Purkinje cell (primary cell): ENCODE data around the gene SLC4A2. TPM values are rescaled to one million over a fixed set of nuclear protein-coding genes. Genes with fewer than 3 reads are reported as not detected.

Source experiments
- polyA plus RNA-seq: library from polyadenylated mRNA; unstranded; fragments of >200 nt; fragmentation: Nextera tagmentation; gene quantifications from 2 replicates; pipeline ENCODE4 v1.2.1, GENCODE V29; 2014

The SLC4A2 gene, protein sequence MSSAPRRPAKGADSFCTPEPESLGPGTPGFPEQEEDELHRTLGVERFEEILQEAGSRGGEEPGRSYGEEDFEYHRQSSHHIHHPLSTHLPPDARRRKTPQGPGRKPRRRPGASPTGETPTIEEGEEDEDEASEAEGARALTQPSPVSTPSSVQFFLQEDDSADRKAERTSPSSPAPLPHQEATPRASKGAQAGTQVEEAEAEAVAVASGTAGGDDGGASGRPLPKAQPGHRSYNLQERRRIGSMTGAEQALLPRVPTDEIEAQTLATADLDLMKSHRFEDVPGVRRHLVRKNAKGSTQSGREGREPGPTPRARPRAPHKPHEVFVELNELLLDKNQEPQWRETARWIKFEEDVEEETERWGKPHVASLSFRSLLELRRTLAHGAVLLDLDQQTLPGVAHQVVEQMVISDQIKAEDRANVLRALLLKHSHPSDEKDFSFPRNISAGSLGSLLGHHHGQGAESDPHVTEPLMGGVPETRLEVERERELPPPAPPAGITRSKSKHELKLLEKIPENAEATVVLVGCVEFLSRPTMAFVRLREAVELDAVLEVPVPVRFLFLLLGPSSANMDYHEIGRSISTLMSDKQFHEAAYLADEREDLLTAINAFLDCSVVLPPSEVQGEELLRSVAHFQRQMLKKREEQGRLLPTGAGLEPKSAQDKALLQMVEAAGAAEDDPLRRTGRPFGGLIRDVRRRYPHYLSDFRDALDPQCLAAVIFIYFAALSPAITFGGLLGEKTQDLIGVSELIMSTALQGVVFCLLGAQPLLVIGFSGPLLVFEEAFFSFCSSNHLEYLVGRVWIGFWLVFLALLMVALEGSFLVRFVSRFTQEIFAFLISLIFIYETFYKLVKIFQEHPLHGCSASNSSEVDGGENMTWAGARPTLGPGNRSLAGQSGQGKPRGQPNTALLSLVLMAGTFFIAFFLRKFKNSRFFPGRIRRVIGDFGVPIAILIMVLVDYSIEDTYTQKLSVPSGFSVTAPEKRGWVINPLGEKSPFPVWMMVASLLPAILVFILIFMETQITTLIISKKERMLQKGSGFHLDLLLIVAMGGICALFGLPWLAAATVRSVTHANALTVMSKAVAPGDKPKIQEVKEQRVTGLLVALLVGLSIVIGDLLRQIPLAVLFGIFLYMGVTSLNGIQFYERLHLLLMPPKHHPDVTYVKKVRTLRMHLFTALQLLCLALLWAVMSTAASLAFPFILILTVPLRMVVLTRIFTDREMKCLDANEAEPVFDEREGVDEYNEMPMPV
- 2.2 and 8.2 TPM in 2 replicates for polyA plus RNA-seq

DNA sequence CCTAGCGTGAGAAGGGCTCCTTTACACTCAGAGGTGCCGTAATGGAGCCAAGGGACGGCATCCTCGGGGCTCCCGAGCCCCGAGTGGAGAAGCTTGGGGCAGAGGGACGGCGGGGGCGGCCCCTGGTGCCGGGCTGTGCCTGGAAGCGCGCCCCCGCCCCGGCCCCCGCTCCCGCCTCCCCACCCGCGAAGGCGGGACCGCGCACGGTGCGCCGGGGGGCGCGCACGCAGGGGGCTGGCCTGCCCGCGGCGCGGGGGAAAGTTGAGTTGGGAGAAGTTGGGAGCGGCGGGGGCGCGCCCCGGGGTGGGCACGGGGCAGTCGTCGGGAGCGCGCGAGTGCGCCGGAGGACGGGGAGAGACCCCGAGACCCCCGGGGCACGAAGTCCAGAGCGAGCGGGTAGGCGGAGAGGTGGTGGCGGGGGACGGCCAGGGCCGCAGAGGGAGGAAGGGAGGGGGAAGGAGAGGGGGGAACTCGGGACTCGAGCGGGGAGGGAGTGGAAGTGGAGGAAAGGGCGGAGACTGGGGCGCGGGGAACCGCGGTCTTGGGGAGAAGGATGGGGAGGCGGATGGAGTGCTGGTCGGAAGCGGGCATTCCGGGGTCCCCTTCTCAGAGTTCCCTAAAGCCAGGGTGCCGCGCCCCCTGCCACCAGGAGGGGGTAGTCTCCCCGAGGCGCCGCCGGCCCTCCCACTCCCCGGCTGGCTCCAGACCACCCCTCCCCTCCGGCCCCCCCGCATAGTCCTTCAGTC, at the start of gene SLC4A2:
Gene SLC4A2, plus strand, starts transcription at position 223 of the 746 bp plus-strand sequence. CDS start 2,399 bp downstream, outside the sequence.

DNA sequence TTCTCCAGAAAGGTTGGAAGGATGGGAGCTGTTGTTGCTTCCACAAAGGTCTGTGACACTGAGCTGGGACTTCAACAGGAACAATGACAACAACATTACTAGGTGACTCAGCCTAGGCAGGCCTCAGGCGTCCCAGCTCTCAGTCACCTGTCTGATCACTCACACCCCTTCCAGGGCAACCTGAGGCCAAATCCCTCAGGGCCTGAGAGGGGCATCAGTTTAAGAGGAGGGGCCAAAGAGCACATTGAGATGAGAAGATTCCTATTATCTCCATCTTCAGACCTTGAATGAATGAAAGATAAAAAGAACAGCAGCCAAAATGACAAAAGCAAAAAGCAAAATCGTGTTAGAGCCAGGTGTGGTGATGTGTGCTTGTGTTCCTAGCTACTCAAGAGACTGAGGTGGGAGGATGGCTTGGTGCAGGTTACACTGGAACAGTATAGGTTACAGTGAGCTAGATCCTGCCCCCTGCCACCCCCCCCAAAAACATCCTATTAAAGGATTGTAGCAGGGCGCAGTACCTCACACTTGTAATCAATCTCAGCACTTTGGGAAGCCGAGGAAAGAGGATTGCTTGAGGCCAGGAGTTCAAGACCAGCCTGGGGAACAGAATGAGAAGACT, 34.8 kb upstream of the SLC4A2 start, which contains the start of gene ATG9B:
Gene ATG9B, minus strand, starts transcription at position 60 of the 622 bp plus-strand sequence. CDS start 71 bp downstream, outside the sequence.

DNA sequence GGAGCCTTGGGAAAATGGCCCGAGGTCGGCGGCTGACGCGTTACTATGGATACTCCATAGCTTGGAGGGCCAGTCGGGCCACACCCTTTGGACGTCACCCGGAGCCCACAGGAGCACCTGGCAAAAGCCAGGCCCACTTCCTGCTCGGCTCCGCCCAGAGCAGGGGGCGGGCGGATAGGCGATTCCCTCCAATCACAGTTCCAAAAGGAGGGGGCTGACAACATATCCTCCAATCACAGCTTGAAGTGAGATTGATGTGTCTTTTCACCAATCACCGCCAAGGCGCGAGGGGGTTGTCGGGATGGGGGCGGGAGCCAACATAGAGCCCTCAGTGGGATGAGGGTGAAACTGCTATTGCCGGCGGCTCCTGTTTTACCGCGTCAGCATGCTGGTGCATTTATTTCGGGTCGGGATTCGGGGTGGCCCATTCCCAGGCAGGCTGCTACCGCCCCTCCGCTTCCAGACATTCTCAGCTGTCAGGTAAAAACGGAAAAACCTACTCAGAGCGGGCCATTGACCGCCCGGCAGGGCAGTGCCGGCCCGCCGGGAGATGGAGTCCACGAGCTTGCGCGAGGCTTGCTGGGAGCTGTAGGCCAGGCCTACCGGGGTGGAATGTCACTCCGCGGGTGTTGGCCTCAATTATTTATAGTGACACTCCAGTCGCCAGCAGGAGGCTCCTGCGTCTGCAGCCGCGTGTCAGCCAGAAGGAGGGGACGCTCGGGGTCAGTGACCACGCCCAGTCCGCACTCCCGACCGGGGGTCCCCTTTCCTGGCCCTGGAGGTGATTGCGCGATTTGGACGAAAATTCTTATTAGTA, 31.1 kb upstream of the SLC4A2 start, which contains the start of gene ABCB8:
Gene ABCB8, plus strand, starts transcription at position 320 of the 817 bp plus-strand sequence. Its CDS starts 66 bp downstream, at position 386.

DNA sequence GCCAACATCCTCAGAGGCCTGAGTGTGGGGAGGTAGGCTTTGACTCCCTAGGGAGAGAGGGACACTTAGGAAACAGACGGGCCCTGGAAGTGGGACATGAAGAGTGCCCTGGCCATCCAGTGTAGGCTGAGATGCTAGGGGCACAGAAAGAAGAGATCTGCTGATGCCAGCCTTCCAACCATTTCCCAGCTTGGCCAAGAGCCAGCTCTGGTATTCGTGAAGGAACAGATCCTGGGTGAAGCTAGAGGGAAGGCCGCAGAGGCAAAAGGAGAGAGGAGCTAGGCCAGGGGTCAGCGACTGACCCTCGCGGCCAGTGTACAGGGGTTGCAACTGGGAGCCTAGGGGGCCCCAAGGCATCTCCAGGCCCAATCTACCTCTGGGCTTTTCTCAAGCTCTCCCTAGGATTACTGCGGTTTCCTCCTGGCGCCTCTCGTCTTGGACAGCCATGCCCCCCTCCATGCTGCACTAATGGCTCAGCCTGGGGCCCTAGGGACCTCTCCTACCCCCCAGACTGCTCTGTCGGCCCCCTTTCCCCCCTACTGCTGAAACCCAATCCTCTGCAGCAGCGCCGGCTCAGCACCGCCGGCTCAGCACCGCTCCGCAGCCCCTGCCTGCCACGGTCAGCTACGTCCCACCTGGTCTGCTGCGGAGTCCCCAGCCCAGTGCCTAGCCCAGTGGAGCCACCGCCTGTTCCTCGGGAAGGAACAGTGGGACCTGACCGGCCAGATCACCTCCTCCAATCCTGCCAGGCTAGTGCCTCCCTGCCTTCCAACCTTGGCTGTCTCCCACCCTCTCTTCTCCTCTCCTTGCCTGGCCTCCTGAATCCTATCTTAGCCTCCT, 11.2 kb upstream of the SLC4A2 start, which contains the start of gene ASIC3:
Gene ASIC3, plus strand, starts transcription at position 556 of the 840 bp plus-strand sequence. CDS start 355 bp downstream, outside the sequence.

DNA sequence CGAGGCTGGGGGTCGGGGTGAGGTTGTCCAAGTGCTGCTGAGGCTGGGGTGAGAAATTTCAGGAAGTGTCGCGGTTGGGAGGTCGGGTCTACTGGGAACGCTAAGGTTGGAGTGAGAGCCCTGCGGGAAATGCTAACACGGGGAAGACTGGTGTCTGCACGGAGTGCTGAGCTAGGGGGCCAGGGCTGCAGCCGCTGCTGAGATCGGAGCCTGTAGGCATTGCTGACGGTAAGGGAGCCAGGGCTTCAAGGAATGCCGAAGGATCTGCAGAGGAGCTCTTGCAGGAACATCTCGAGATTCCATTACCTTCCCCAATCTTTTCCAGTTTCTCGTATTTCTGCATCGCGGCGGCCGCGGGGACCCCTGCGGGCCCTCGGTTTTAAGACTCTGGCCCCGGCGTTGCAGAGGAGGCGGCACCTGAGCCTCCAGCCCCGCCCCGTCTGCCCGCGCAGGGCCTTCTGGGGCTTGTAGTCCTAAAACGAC, 1.8 kb upstream of the SLC4A2 start, which contains the start of gene CDK5:
Gene CDK5, minus strand, starts transcription at position 392 of the 483 bp plus-strand sequence. Its CDS starts 49 bp downstream, at position 343.

DNA sequence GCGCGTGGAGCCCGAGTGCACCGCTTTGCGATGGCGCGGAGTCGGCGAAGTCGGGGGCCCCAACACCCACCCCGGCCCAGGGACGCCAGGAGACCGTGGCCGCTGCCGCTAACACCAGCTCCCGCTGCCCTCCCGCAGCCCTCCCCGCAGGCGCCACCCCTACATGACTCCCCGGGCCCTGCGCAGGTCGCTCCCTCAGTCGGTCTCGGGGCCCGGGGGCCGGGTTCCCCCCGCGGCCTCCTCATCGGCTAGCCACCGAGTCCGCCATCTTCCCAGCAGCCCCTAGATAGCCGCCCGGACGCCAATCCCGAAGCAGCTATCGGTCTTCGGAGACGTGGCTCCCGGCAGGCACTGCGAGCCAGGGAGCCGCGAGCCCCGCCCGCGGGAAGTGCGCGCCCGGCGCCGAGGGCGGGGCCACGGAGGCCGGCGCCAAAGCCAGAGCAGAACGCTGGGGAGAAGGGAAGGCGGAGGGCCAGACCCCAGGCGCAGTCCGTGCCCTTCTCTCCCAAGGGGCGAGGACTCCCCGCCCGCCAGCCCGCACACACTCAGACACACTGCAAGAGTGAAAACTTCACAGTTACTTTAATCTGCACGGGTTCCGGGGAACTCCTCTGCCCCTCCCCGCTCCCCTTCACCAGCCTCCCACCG, 21.3 kb downstream of the SLC4A2 start, which contains the start of gene FASTK:
Gene FASTK, minus strand, starts transcription at position 288 of the 648 bp plus-strand sequence. Its CDS starts 43 bp downstream, at position 245.

DNA sequence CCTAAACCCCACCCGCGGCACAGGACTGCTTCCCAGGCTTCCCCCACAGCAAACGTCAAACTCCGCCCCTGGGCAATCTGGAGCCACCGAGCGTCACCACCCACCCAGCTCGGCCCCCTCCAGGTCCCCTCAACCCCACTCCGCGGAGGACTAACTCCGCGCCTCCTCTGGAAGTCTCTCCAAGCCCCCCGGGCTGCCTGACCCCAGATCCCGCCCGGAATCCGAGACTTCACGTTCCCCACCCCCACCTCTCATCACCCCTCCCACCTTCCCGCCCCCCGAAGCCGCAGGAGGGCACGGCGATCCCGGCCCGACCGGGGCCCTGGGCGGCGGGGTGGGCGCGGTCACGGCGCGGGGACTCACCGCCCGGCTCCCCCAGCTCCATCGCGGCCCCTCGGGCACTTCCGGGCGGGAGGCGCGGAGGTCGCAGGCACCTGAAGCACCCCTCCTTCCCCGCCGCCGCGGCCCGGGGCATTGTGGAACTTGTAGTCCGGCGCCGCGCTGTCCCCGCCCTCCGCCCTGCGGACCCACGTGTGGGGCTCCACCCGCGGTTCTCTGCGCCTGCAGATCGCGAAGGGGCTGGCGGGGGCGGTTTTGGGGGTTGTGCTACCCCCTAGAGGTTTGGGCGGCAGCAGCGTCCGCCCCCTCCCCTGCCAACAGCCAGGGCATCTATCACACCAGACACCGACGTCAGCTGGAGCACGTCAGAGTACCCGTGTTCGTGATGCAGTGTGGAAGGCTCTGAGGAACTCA, 23.9 kb downstream of the SLC4A2 start, which contains the start of gene TMUB1:
Gene TMUB1, minus strand, starts transcription at position 423 of the 753 bp plus-strand sequence. CDS start 930 bp downstream, outside the sequence.

DNA sequence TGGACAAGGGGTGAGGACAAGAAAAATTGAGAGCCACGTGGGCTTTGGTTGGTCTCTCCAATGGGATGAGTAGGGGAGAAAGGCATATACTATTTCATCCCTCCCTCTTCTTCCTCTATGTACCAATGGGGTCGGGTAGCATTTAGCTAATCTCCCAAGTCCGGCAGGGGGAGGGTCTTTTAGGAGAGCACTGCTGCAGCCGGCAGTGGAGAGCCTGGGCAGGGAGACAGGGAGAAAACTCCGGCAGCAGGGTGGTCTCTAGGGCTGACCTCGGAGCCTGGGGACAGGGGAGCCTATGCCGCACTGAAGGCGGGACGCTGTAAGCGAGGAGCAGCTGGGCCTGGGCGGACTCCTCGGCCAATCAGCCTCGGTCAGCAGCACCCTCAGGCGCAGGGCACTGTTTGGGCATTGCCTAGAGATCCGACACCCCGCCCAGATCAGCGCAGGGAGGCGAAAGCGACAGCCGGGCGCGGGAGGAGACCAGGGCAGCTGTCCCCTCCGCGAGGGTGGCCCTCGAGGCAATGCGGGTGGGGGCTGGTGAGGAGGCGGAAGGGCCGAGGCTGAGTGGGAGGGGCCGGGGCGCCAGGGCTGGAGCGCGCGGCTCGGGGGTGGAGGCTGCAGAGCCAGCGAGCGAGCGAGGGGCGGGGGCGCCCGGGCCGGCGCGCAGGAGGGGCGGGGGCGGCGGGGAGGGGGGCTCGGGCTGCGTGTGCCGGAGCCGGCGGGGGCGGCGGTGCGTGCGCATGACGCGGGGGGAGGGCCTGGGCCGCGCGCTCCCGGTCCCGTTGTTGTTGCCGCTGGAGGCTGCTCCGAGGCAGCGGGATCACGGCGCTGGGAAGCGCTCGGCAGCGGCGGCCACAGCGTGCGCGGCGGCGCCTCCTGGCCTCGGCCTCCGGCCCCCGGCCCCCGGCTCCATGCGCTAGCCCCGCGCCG, 26.6 kb downstream of the SLC4A2 start, which contains the start of gene AGAP3:
Gene AGAP3, plus strand, starts transcription at position 785 of the 930 bp plus-strand sequence. CDS start 267 bp downstream, outside the sequence.

Other genes with a start within 250 kb of the SLC4A2 start
- gene AOC1, start 207.1 kb upstream of the SLC4A2 start, polyA plus RNA-seq, result not detected in 2 replicates
- 4.1 and 6.4 TPM in 2 replicates for gene KCNH2, start 81.3 kb upstream of the SLC4A2 start, polyA plus RNA-seq
- gene NOS3, start 68.6 kb upstream of the SLC4A2 start, polyA plus RNA-seq, result not detected in 2 replicates
- gene ATG9B, start 35.1 kb upstream of the SLC4A2 start, polyA plus RNA-seq, result 2.2 TPM in 2 replicates
- gene ABCB8, start 31.1 kb upstream of the SLC4A2 start, polyA plus RNA-seq, result 2.3 and 3.6 TPM in 2 replicates
- 3.1 and 3.3 TPM in 2 replicates for gene ASIC3, start 11.1 kb upstream of the SLC4A2 start, polyA plus RNA-seq
- 109 and 121 TPM in 2 replicates for gene CDK5, start 1.7 kb upstream of the SLC4A2 start, polyA plus RNA-seq
- gene FASTK, start 21.2 kb downstream of the SLC4A2 start, polyA plus RNA-seq, result 1.3 and 1.9 TPM in 2 replicates
- 0.53 TPM in 1 of 2 replicates, not detected in the other for gene TMUB1, start 23.9 kb downstream of the SLC4A2 start, polyA plus RNA-seq
- gene AGAP3, start 26.9 kb downstream of the SLC4A2 start, polyA plus RNA-seq, result 15.5 and 22.0 TPM in 2 replicates
- gene GBX1, start 108.1 kb downstream of the SLC4A2 start, polyA plus RNA-seq, result not detected in 2 replicates
- not detected in 2 replicates for gene ASB10, start 127.7 kb downstream of the SLC4A2 start, polyA plus RNA-seq
- gene H2BK1, start 150.9 kb downstream of the SLC4A2 start, polyA plus RNA-seq, result not detected in 2 replicates
- 11.9 and 16.6 TPM in 2 replicates for gene ABCF2, start 167.6 kb downstream of the SLC4A2 start, polyA plus RNA-seq
- gene CHPF2, start 172.9 kb downstream of the SLC4A2 start, polyA plus RNA-seq, result 0.94 and 2.9 TPM in 2 replicates
- gene SMARCD3, start 189.1 kb downstream of the SLC4A2 start, polyA plus RNA-seq, result 9.6 and 10.6 TPM in 2 replicates